GM12864 (cell line): ENCODE results near the gene PLAU.

Source experiments
- DNase-seq: peaks from one replicate; pipeline ENCODE4 v3.0.0-alpha.2; 2011; ENCODE audit warnings: low read depth
- H3K4me3 ChIP-seq: 2 replicates; pipeline ENCODE4 v1.5.1; 2011; ENCODE audit warnings: mild to moderate bottlenecking, low read depth, low read length, control low read depth
- TF ChIP-seq, protein P1 (sequence below): IDR thresholded peaks from 2 replicates; pipeline ENCODE4 v1.5.1; 2011; ENCODE audit warnings: low read depth, mild to moderate bottlenecking, moderate library complexity, low read length, control low read depth, inconsistent platforms; ENCODE audit errors: missing control alignments

Gene PLAU

DNA sequence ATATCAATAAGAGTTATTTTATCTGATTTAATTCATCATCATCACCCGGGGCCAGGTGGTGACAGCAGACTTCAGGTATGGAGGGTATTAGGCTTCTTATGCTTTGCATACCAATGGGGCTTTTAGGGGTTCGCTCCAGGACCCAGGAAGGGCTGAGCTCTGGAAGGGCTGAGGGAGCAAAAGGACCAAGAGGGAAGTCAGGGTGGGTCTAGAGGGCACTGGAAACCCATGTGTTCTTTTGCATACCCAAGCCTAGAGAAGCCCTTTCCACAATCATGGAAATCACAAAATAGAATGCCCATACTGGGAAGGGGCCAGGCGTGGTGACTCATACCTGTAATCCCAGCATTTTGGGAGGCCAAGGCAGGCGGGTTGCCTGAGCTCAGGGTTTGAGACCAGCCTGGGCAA, 56.1 kb downstream of the PLAU start:
- no peak overlapping the region for H3K4me3 ChIP-seq
- no peak for DNase-seq
- TF ChIP-seq, protein P1, sequence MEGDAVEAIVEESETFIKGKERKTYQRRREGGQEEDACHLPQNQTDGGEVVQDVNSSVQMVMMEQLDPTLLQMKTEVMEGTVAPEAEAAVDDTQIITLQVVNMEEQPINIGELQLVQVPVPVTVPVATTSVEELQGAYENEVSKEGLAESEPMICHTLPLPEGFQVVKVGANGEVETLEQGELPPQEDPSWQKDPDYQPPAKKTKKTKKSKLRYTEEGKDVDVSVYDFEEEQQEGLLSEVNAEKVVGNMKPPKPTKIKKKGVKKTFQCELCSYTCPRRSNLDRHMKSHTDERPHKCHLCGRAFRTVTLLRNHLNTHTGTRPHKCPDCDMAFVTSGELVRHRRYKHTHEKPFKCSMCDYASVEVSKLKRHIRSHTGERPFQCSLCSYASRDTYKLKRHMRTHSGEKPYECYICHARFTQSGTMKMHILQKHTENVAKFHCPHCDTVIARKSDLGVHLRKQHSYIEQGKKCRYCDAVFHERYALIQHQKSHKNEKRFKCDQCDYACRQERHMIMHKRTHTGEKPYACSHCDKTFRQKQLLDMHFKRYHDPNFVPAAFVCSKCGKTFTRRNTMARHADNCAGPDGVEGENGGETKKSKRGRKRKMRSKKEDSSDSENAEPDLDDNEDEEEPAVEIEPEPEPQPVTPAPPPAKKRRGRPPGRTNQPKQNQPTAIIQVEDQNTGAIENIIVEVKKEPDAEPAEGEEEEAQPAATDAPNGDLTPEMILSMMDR, result no peak
